Lung (tissue), 12 donors: Measurements from ENCODE around the gene STK33. TPM values are rescaled to one million over a fixed set of nuclear protein-coding genes. Genes with fewer than 3 reads are reported as not detected.

Experiments
- ATAC-seq: fragments of 200-7000 bp; cut with Tn5 transposase; one replicate; pipeline ENCODE4 v1.9.1; 2020; ENCODE audit warnings: moderate number of reproducible peaks; ENCODE audit not compliant: insufficient read depth, low FRiP score
- DNase-seq, 3 donors: peaks; one replicate each; pipeline ENCODE4 v3.0.0-alpha.2; 2013 to 2017
- H3K27ac ChIP-seq, 2 donors: one replicate each; pipeline ENCODE4 v1.5.1; 2013; ENCODE audit warnings: mild to moderate bottlenecking in 2 of 2, moderate library complexity in 2 of 2, control low read depth in 1 of 2, inconsistent platforms in 1 of 2, low read depth in 1 of 2, low read length in 1 of 2
- H3K27me3 ChIP-seq, 3 donors: one replicate each; pipeline ENCODE4 v1.5.1; 2013; ENCODE audit warnings: low read length in 2 of 3; ENCODE audit not compliant: control insufficient read depth in 3 of 3, insufficient read depth in 3 of 3
- H3K36me3 ChIP-seq, 4 donors: one replicate each; pipeline ENCODE4 v1.5.1; 2013; ENCODE audit warnings: low read length in 4 of 4, mild to moderate bottlenecking in 1 of 4, moderate library complexity in 1 of 4; ENCODE audit not compliant: control insufficient read depth in 4 of 4, insufficient read depth in 4 of 4
- H3K4me1 ChIP-seq, 5 donors: one replicate each; pipeline ENCODE4 v1.5.1; 2013; ENCODE audit warnings: low read length in 5 of 5, mild to moderate bottlenecking in 2 of 5, moderate library complexity in 1 of 5; ENCODE audit not compliant: control insufficient read depth in 5 of 5, insufficient read depth in 5 of 5
- H3K4me3 ChIP-seq: one replicate; pipeline ENCODE4 v1.5.1; 2013; ENCODE audit warnings: mild to moderate bottlenecking, control low read depth, moderate library complexity
- H3K9ac ChIP-seq, 2 donors: one replicate each; pipeline ENCODE4 v1.5.1; 2013; ENCODE audit warnings: low read length in 2 of 2, control low read depth in 1 of 2; ENCODE audit not compliant: insufficient read depth in 1 of 2
- H3K9me3 ChIP-seq, 4 donors: one replicate each; pipeline ENCODE4 v1.5.1; 2013; ENCODE audit warnings: low read length in 3 of 4, mild to moderate bottlenecking in 1 of 4, moderate library complexity in 1 of 4; ENCODE audit not compliant: control insufficient read depth in 4 of 4, insufficient read depth in 3 of 4
- WGBS, 2 donors: extraction: QIAGEN DNeasy Blood & Tissue Kit; methylation state at CpG; one replicate each; pipeline ENCODE4 v1.1.7; 2013; 5-methylcytosine and 5-hydroxymethylcytosine counted together
- polyA plus RNA-seq, 2 donors: library from polyadenylated mRNA; stranded (reverse); fragments of 200-250 nt; gene quantifications; one replicate each; pipeline ENCODE4 v1.2.1, GENCODE V29; 2013
- total RNA-seq, 2 donors: library from RNA; depleted of rRNA in 1 of 2; stranded (reverse); fragments of >200 nt in 1 of 2; gene quantifications; one replicate each; pipeline ENCODE4 v1.2.1, GENCODE V29; 2014 to 2021
- TF ChIP-seq, protein P1 (sequence below): IDR thresholded peaks from 2 replicates; pipeline ENCODE4 v1.5.1; 2012; ENCODE audit warnings: mild to moderate bottlenecking; ENCODE audit errors: control extremely low read depth, extremely low read depth
- donor health status: control.
- donor health status: control.
- donor health status: Bipolar disorder and iron deficiency.
- donor health status: healthy.
- donor health status: DM: yes; HTN: yes; CAD: no.

STK33 gene
- total and polyA plus RNA-seq, 4 donors = 9.5 to 36.5 (median 20.4) TPM

DNA sequence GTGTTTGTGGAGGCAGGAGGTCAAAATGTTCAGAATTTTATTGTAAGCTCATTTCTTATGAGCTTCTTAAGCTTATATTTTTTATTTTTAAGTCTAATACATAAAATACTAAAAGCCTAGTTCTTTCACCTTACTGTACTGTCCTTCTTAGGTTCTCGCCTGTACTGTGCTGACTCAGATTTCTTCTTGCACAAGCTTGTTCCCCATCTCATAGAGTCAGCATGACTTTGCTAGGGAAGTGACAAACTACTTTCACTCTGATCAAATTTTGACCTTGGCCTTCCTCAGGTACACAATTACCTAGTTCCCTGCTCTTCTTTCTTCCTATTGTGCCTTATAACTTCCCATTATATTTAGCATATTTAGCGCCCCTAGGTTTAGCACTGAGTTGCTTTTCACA lies 81.5 kb downstream of the STK33 start:
- no peak overlapping the region for H3K4me3 ChIP-seq
- H3K27me3 ChIP-seq = no peaks in the 10 kb centered on the region
- no peak overlapping the region for H3K27ac ChIP-seq
- TF ChIP-seq, protein P1, sequence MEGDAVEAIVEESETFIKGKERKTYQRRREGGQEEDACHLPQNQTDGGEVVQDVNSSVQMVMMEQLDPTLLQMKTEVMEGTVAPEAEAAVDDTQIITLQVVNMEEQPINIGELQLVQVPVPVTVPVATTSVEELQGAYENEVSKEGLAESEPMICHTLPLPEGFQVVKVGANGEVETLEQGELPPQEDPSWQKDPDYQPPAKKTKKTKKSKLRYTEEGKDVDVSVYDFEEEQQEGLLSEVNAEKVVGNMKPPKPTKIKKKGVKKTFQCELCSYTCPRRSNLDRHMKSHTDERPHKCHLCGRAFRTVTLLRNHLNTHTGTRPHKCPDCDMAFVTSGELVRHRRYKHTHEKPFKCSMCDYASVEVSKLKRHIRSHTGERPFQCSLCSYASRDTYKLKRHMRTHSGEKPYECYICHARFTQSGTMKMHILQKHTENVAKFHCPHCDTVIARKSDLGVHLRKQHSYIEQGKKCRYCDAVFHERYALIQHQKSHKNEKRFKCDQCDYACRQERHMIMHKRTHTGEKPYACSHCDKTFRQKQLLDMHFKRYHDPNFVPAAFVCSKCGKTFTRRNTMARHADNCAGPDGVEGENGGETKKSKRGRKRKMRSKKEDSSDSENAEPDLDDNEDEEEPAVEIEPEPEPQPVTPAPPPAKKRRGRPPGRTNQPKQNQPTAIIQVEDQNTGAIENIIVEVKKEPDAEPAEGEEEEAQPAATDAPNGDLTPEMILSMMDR = no peak
- 67 to 69% methylated on average over 2 of the region's 2 CpGs for WGBS, 2 donors
- no peak overlapping the region for H3K9ac ChIP-seq
- no peak for DNase-seq
- H3K36me3 ChIP-seq = no peaks in the 10 kb centered on the region
- peaks cover 0 to 7% (median 3%) of the 10 kb centered on the region in 4 donors for H3K9me3 ChIP-seq
- H3K4me1 ChIP-seq = no peaks in the 10 kb centered on the region
- ATAC-seq = no peak

GRCh38 chr11:8503910-8504364 lies 90.1 kb downstream of the STK33 start:
- 26 to 66% methylated on average over 1 of the region's 1 CpG for WGBS, 2 donors
- Histone ChIP-seq H3K4me1 (peaks cover 0 to 7% (median 0%) of the 10 kb centered on the region in 5 donors), H3K9me3 (no peaks in the 10 kb centered on the region), H3K27me3 (no peaks in the 10 kb centered on the region), H3K9ac (no peak overlapping the region), H3K4me3 (no peak overlapping the region), H3K27ac (no peak overlapping the region), H3K36me3 (no peaks in the 10 kb centered on the region)
- ATAC-seq (no peak), DNase-seq (peak in 2 of 3 donors; percentile 16 to 51)
- TF ChIP-seq, protein P1 = no peak

GRCh38 chr11:8501836-8502235 lies 92.2 kb downstream of the STK33 start:
- Histone ChIP-seq H3K9ac (no peak overlapping the region), H3K27me3 (no peaks in the 10 kb centered on the region), H3K27ac (no peak overlapping the region), H3K4me3 (no peak overlapping the region), H3K4me1 (peaks cover 0 to 7% (median 0%) of the 10 kb centered on the region in 5 donors), H3K9me3 (no peaks in the 10 kb centered on the region), H3K36me3 (no peaks in the 10 kb centered on the region)
- TF ChIP-seq, protein P1 = no peak
- DNase-seq (no peak), ATAC-seq (no peak)
- WGBS, 2 donors = 89 to 97% methylated on average over 2 of the region's 2 CpGs

DNA sequence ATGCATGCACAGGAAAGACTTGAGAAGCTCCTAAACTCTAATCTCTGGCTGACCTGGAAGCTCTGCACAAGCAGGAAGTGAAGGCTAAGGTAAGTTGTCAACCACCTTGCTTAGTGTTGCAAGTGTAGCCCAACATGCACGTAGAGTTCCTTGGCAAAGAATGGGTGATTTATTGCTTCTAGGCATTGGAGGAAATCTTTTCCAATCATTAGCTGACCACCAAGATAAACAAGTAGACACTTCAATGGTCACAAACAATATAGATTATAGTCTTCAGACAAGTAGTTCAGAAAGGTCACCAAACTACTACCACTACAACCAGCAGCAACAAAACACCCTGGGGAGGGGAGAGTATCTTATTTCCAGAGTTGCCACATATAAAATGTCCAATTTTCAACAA lies 105.6 kb downstream of the STK33 start:
- H3K4me1 ChIP-seq = no peaks in the 10 kb centered on the region
- DNase-seq (no peak), ATAC-seq (no peak)
- TF ChIP-seq, protein P1 = no peak
- H3K36me3 ChIP-seq = no peaks in the 10 kb centered on the region
- no peaks in the 10 kb centered on the region for H3K27me3 ChIP-seq
- H3K9me3 ChIP-seq = peaks cover 0 to 9% (median 0%) of the 10 kb centered on the region in 4 donors
- no peak overlapping the region for H3K9ac ChIP-seq
- no peak overlapping the region for H3K27ac ChIP-seq
- WGBS, 2 donors = 64 to 79% methylated on average over 1 of the region's 1 CpG
- H3K4me3 ChIP-seq = no peak overlapping the region
